ENCODE results near the gene IDH3A. TPM values are rescaled to one million over a fixed set of nuclear protein-coding genes. Genes with fewer than 3 reads are reported as not detected.

IDH3A gene
- total RNA-seq, 1 donor from 2014 or later = 41.5 TPM

DNA sequence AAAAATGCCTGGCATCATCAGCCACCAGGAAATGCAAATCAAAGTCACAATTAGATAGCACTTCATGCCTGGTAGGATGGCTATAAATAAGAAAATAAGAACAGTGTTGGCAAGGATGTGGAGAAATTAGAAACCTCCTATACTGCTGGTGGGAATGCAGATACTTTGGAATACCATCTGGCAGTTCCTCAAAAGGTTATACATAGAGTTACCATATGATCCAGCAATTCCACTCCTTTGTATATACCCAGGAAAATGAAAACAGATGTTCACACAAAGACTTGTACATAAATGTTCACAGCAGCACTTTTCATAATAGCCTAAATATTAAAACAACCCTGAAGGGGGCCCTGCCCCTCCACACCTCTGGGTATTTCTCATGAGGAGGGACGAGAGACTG is 71.6 kb downstream of the IDH3A start:
- Mint-ChIP-seq H3K9me3 (peaks cover under 1% of the 10 kb centered on the region), H3K4me1 (peaks cover 22% of the 10 kb centered on the region), H3K27ac (ENCODE audit: unreplicated experiment) (no peak overlapping the region), H3K27me3 (ENCODE audit: low read depth) (no peaks in the 10 kb centered on the region), H3K4me3 (no peak overlapping the region), H3K36me3 (ENCODE audit: low read depth) (no peaks in the 10 kb centered on the region)
- no peak for DNase-seq (ENCODE audit: low read depth, low spot score)
- TF ChIP-seq, protein P1, sequence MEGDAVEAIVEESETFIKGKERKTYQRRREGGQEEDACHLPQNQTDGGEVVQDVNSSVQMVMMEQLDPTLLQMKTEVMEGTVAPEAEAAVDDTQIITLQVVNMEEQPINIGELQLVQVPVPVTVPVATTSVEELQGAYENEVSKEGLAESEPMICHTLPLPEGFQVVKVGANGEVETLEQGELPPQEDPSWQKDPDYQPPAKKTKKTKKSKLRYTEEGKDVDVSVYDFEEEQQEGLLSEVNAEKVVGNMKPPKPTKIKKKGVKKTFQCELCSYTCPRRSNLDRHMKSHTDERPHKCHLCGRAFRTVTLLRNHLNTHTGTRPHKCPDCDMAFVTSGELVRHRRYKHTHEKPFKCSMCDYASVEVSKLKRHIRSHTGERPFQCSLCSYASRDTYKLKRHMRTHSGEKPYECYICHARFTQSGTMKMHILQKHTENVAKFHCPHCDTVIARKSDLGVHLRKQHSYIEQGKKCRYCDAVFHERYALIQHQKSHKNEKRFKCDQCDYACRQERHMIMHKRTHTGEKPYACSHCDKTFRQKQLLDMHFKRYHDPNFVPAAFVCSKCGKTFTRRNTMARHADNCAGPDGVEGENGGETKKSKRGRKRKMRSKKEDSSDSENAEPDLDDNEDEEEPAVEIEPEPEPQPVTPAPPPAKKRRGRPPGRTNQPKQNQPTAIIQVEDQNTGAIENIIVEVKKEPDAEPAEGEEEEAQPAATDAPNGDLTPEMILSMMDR (conservative IDR thresholded peaks at IDR 0.05) = no peak

Other genes starting within 250 kb of the IDH3A start
- 19.7 and 21.8 TPM in 2 replicates for gene TBC1D2B, start 71.7 kb upstream of the IDH3A start, total RNA-seq
- not detected in 2 replicates for gene SH2D7, start 56.8 kb upstream of the IDH3A start, total RNA-seq
- gene CIB2, start 17.9 kb upstream of the IDH3A start, total RNA-seq = 36.5 and 37.7 TPM in 2 replicates
- gene ACSBG1, start 85.2 kb downstream of the IDH3A start, total RNA-seq = 4.9 and 5.5 TPM in 2 replicates
- not detected in 2 replicates for gene DNAJA4, start 115.2 kb downstream of the IDH3A start, total RNA-seq
- gene SKIC8, start 150.2 kb downstream of the IDH3A start, total RNA-seq = 55.3 and 56.0 TPM in 2 replicates
- 753 and 803 TPM in 2 replicates for gene CRABP1, start 191.0 kb downstream of the IDH3A start, total RNA-seq